Glomerular endothelial cell (primary cell): Measurements from ENCODE around the gene SSB. TPM values are rescaled to one million over a fixed set of nuclear protein-coding genes. Genes with fewer than 3 reads are reported as not detected.

Source experiments
- total RNA-seq: library from RNA; depleted of rRNA; stranded (reverse); fragments of >200 nt; gene quantifications from 2 replicates; pipeline ENCODE4 v1.2.3, GENCODE V29; 2015

SSB gene
- total RNA-seq, 1 donor from 2014 or later: 92.9 TPM

Other genes starting within 250 kb of the SSB start
- gene FASTKD1, start 225.0 kb upstream of the SSB start, total RNA-seq: 13.3 and 25.7 TPM in 2 replicates
- 21.2 TPM in 2 replicates for gene PPIG, start 214.5 kb upstream of the SSB start, total RNA-seq
- gene CFAP210, start 104.5 kb upstream of the SSB start, total RNA-seq: not detected in 2 replicates
- gene PHOSPHO2, start 104.4 kb upstream of the SSB start, total RNA-seq: 0.29 and 4.4 TPM in 2 replicates
- gene KLHL23, start 65.0 kb upstream of the SSB start, total RNA-seq: 5.1 and 7.9 TPM in 2 replicates
- gene METTL5, start 26.0 kb downstream of the SSB start, total RNA-seq: 38.5 and 43.7 TPM in 2 replicates
- 18.5 and 28.5 TPM in 2 replicates for gene UBR3, start 28.6 kb downstream of the SSB start, total RNA-seq